Ovary (tissue), 9 donors: ENCODE data around the gene SHLD1. TPM values are rescaled to one million over a fixed set of nuclear protein-coding genes. Genes with fewer than 3 reads are reported as not detected.

Experiments
- DNase-seq, 5 donors: peaks; one replicate each; pipeline ENCODE4 v3.0.0-alpha.2; 2019 to 2020
- H3K27ac ChIP-seq, 2 donors: fragments of 200-600 bp; one replicate each; pipeline versions ENCODE4 v1.5.1 to v1.8.0; 2019 to 2022
- H3K27me3 ChIP-seq: fragments of 200-600 bp; one replicate; pipeline ENCODE4 v1.8.0; 2022
- H3K36me3 ChIP-seq: fragments of 200-600 bp; sonication (generic); one replicate; pipeline ENCODE4 v1.5.1; 2019
- H3K4me1 ChIP-seq: one replicate; pipeline ENCODE4 v1.8.1; 2013; ENCODE audit warnings: mild to moderate bottlenecking, moderate library complexity; ENCODE audit not compliant: insufficient read depth
- H3K4me3 ChIP-seq: fragments of 200-600 bp; sonication (generic); one replicate; pipeline ENCODE4 v1.5.1; 2017
- H3K9me3 ChIP-seq, 2 donors: fragments of 200-600 bp in 1 of 2; sonication (generic) in 1 of 2; one replicate each; pipeline versions ENCODE4 v1.5.1 to v1.8.1; 2013 to 2019; ENCODE audit warnings: mild to moderate bottlenecking in 1 of 2, moderate library complexity in 1 of 2
- CTCF ChIP-seq, 3 donors: fragments of 450-650 bp in 2 of 3; fragments of 200-600 bp in 1 of 3; IDR thresholded peaks; one replicate each; pipeline versions ENCODE4 v1.5.1 to v1.8.0; 2016 to 2022; ENCODE audit warnings: antibody characterized with exemption in 3 of 3, mild to moderate bottlenecking in 1 of 3
- EP300 ChIP-seq: sonication (generic); formaldehyde crosslinking; IDR thresholded peaks from one replicate; pipeline ENCODE4 v1.6.1; 2017; ENCODE audit warnings: antibody characterized with exemption
- POLR2A ChIP-seq: fragments of 450-650 bp; IDR thresholded peaks from one replicate; pipeline ENCODE4 v1.6.1; 2017; ENCODE audit warnings: antibody characterized with exemption, mild to moderate bottlenecking, moderate library complexity
- WGBS, 3 donors: extraction: QIAGEN DNeasy Blood & Tissue Kit in 1 of 3; methylation state at CpG; one replicate each; pipeline versions ENCODE4 v1.1.5 to v1.1.7; 2013 to 2017; 5-methylcytosine and 5-hydroxymethylcytosine counted together
- intact Hi-C, 4 donors: fragments of 100-400 bp; cut with DNase I; formaldehyde crosslinking; loops; one replicate each; pipeline versions ENCODE4 v1.11.0 to v1.15.1; 2022 to 2023
- polyA plus RNA-seq, 2 donors: library from polyadenylated mRNA; stranded (reverse); fragments of 200-250 nt in 1 of 2; fragments of 350-450 nt in 1 of 2; fragmentation: Illumina TruSeq in 1 of 2; extraction: RNeasy Lipid Tissue Mini Kit (QIAGEN cat#74804) in 1 of 2; gene quantifications; one replicate each; pipeline ENCODE4 v1.2.3, GENCODE V29; 2013 to 2014
- small RNA-seq: library from RNA; depleted of rRNA; stranded (forward); fragments of <200 nt; gene quantifications from one replicate; pipeline ENCODE3, GENCODE V24; 2016
- total RNA-seq, 7 donors: library from RNA; depleted of rRNA in 2 of 7; stranded (reverse); fragments of >200 nt in 2 of 7; fragmentation: NEBNext Ultra II Directional in 3 of 7; extraction: Animal tissue kit (Norgen Biotek cat#: 25700) in 3 of 7; gene quantifications; one replicate each; pipeline versions ENCODE4 v1.1.0 to v1.2.4, GENCODE V29; 2016 to 2023
- donor health status: DM: no; HTN: no; CAD: no; lungs with moderate emphysema.
- donor health status: DM: no; HTN: no; CAD: no.
- donor health status: Bipolar disorder and iron deficiency.
- donor health status: DM: yes; HTN: yes; CAD: no.
- donor health status: DM: no; HTN: no; CAD: no.
- donor health status: DM: yes; HTN: yes; CAD: no.

SHLD1 gene
- total and polyA plus RNA-seq, 9 donors: 3.8 to 12.4 (median 7.2) TPM

- Histone ChIP-seq H3K4me1 (peaks cover 6% of the 10 kb centered on the region), H3K36me3 (no peaks in the 10 kb centered on the region), H3K27me3 (no peaks in the 10 kb centered on the region), H3K27ac (no peak overlapping the region), H3K9me3 (no peaks in the 10 kb centered on the region), H3K4me3 (no peak overlapping the region)
- DNase-seq: no peak
- intact Hi-C loops: no loop called here
- TF ChIP-seq POLR2A (no peak), CTCF (IDR thresholded peaks at IDR 0.05) (no peak), EP300 (no peak)
- WGBS, 3 donors: 69 to 78% (median 73%) methylated on average over 2 of the region's 2 CpGs
These were observed 158.8 kb downstream of the SHLD1 start for GRCh38 chr20:5908981-5909380.

GRCh38 chr20:5910186-5910585, 160.0 kb downstream of the SHLD1 start:
- TF ChIP-seq POLR2A: no peak
- TF ChIP-seq CTCF (IDR thresholded peaks at IDR 0.05): no peak
- no peak for TF ChIP-seq EP300
- no peaks in the 10 kb centered on the region for H3K9me3 ChIP-seq
- H3K27ac ChIP-seq: no peak overlapping the region
- DNase-seq: no peak
- WGBS, 3 donors: 43 to 54% (median 47%) methylated on average over 6 of the region's 6 CpGs
- H3K27me3 ChIP-seq: no peaks in the 10 kb centered on the region
- intact Hi-C loops: no loop called here
- H3K4me1 ChIP-seq: peaks cover 6% of the 10 kb centered on the region
- no peak overlapping the region for H3K4me3 ChIP-seq
- H3K36me3 ChIP-seq: no peaks in the 10 kb centered on the region

- intact Hi-C loops: no loop called here
- Histone ChIP-seq H3K9me3 (no peaks in the 10 kb centered on the region), H3K27ac (no peak overlapping the region), H3K4me3 (no peak overlapping the region), H3K27me3 (no peaks in the 10 kb centered on the region), H3K36me3 (no peaks in the 10 kb centered on the region), H3K4me1 (peaks cover 6% of the 10 kb centered on the region)
- DNase-seq: no peak
- TF ChIP-seq EP300 (no peak), CTCF (IDR thresholded peaks at IDR 0.05) (no peak), POLR2A (no peak)
- WGBS, 3 donors: 89 to 97% (median 93%) methylated on average over 2 of the region's 2 CpGs
These were observed 163.0 kb downstream of the SHLD1 start for GRCh38 chr20:5913166-5913565.

Small RNA genes within 50 kb of the gene (small RNA-seq; reads per million reads assigned to genes)
- not detected for gene RNU1-55P

Other genes starting within 250 kb of the SHLD1 start
- gene GPCPD1, start 139.4 kb upstream of the SHLD1 start, total RNA-seq: 10 to 100 TPM; 22.9 to 79.6 (median 27.8) TPM
- 10 to 100 TPM; 12.9 to 19.4 TPM for gene GPCPD1, start 139.4 kb upstream of the SHLD1 start, polyA plus RNA-seq
- gene CHGB, start 161.1 kb downstream of the SHLD1 start, total RNA-seq: 10 to 100 TPM in 2 of 7 donors, 1 to 10 TPM in 5; 2.0 to 27.9 (median 6.3) TPM
- gene CHGB, start 161.1 kb downstream of the SHLD1 start, polyA plus RNA-seq: 10 to 100 TPM in 1 of 2 donors, 1 to 10 TPM in 1; 5.5 to 34.1 TPM
- gene TRMT6, start 200.1 kb downstream of the SHLD1 start, total RNA-seq: 10 to 100 TPM in 5 of 7 donors, 1 to 10 TPM in 2; 5.8 to 19.3 (median 11.5) TPM
- gene TRMT6, start 200.1 kb downstream of the SHLD1 start, polyA plus RNA-seq: 10 to 100 TPM in 1 of 2 donors, 1 to 10 TPM in 1; 6.6 to 12.5 TPM
- gene MCM8, start 200.3 kb downstream of the SHLD1 start, total RNA-seq: 1 to 10 TPM; 2.3 to 4.9 (median 4.3) TPM
- 1 to 10 TPM; 2.4 to 3.5 TPM for gene MCM8, start 200.3 kb downstream of the SHLD1 start, polyA plus RNA-seq